ENCODE results near the gene UNK.
"Not testable (repeated sequence)": the region's sequence is repeated elsewhere in the genome, so short reads cannot be mapped to it uniquely, and the experiment has no call there.

Gene UNK

DNA sequence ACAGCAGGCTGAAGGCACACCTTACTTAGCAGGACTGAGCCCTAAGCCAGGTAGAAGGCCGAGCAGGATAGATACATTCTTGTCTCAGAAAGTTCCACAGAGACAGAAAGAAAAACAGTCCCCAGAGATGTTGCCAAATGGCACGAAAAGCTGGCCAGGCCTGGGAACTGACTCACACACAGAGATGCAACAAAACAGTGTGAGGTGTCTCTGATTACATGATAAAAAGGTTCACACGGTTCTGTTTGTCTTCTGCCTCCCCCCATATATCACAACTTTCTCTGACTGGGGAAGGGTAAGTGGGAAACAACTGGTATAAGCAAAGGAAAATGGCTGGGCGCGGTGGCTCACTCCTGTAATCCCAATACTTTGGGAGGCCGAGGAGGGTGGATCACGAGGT lies 68.8 kb downstream of the UNK start:
- DNase-seq (ENCODE audit: low read depth), result no peak

GRCh38 chr17:75854101-75854748 lies 69.6 kb downstream of the UNK start:
- no peak for DNase-seq (ENCODE audit: low read depth)

DNA sequence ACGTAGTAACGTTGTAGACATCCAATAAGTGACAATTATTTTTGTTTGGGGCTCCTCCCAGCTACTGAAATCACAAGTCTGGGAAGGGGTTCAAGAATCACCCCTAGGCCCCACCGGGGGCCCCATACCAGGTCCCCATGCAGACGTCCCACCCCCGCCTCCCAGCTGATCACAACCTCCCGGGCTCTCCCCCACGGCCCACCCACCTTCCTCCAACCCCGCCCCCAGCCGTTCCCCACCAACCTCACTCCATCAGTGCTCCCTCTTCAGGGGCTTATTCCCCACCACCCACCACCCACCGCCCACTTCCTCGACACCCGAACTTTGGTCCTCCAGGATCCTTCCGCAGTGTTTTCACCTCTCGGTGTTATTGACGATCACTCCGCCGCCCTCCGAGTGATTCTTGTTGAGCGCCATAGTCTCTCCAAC lies 70.3 kb downstream of the UNK start:
- no peak for DNase-seq (ENCODE audit: low read depth)

DNA sequence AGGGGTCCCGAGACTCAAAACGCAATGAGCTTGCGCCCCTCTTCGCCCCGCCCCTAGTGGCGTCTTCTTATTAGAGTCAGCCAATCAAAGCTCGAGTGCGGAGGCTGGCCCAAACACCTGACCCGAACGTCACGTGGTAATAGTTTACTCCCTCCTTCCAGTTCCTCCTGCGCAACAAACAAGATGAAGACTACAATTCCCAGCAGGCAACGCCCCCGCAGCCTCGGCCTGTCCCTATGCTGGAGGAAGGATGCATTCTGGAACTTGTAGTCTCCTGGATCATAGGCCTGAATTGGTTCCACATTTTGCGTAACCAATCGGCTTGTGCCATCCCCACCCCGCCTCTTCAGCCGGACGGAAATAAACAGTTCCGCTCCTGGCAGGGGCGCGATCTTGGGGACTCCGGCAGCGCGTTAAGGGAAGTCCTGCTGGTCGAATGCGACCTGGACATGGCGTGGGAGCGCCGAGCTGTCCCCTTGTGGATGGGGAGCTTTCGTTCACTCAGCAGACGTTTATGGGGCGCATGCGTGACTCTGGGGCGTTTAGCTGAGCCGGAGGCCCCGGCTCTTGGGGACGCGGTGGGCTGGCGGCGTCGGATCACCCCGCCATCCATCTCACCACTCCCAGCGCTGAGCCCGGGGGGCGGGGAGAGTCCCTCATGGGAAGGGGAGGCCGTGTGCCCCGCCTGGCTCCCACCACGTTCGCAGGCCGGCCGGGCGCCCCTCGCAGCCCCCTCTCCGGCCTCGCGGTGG lies 70.9 kb downstream of the UNK start, which contains the start of gene WBP2:
WBP2 (minus strand) TSS at position 26 of the 752 bp plus-strand sequence. CDS start 38 bp downstream, outside the sequence.
- peak; percentile 99 for DNase-seq (ENCODE audit: low read depth)

DNA sequence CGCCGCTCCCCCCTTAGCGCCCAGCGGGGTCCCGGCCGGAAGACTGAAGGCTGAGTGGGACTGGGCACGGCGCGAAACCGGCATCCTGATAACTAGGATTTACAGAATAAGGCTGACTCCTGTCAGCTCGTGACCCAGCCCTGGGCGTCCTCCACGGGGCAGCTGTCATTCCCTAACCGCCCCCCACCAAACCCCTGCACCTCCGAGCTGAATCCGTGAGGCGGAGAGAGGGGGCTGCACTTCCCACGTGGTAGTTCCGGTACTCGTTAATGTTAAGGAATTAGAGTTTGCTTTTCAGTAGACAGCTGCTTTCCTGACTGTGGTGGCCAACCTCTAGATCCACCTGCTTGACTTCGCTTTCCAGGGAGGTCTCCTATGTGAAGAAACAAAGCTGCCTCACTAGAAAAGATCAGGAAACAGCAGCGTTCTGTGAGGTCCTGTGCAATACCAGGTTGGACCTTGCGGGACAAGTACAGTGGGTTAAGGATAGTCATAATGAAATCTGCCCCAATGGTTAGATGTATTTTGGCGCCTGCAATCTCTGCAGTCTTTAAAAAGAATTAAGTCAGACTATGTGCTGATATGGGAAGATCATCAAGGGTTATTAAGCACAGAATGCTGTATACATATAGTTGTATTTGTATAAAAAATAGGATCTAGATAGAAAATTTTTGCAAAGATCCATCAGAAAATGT lies 71.6 kb downstream of the UNK start:
- DNase-seq (ENCODE audit: low read depth), result no peak

DNA sequence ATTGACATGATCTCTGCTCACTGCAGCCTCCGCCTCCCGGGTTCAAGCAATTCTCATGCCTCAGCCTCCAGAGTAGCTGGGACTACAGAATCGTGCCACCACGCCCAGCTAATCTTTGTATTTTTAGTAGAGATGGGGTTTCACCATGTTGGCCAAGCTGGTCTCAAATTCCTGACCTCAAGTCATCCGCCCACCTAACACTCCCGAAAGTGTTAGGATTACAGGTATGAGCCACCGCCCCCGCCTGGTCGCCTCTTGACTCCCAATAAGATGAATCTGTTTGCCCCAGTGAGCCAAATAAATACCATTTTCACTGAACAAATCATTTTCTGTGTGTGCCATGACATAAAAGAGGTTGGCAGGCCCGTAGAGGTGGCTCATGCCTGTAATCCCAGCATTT lies 74.8 kb downstream of the UNK start:
- DNase-seq (ENCODE audit: low read depth), result not testable (repeated sequence)

GRCh38 chr17:75861927-75862317 lies 77.3 kb downstream of the UNK start:
- no peak for DNase-seq (ENCODE audit: low read depth)

- no peak for DNase-seq (ENCODE audit: low read depth)
These were observed 79.9 kb downstream of the UNK start for GRCh38 chr17:75864448-75864871.

- DNase-seq (ENCODE audit: low read depth), result not testable (repeated sequence)
These were observed 80.3 kb downstream of the UNK start for GRCh38 chr17:75864887-75865286.

- not testable (repeated sequence) for DNase-seq (ENCODE audit: low read depth)
These were observed 81.0 kb downstream of the UNK start for GRCh38 chr17:75865404-75866188.

DNA sequence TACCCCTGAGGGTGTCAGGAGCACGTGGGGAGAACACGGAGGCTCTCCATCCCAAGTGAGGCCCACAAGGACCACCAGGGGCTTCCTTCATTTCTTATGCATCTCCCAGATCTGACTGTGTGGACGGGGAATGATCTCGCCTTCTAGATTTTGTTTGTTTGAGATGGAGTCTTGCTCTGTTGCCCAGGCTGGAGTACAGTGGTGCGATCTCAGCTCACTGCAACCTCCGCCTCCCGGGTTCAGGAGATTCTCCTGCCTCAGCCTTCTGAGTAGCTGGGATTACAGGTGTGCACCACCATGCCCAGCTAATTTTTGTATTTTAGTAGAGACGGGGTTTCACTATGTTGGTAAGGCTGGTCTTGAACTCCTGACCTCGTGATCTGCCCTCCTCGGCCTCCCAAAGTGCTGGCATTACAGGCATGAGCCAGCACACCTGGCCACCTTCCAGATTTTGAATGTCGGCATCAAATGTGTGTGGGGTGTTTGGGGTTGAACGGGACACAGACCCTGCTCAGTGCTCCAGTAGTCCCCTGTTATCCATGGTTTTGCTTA lies 84.2 kb downstream of the UNK start:
- DNase-seq (ENCODE audit: low read depth), result not testable (repeated sequence)

GRCh38 chr17:75869282-75870141 lies 84.9 kb downstream of the UNK start:
- DNase-seq (ENCODE audit: low read depth), result no peak

DNA sequence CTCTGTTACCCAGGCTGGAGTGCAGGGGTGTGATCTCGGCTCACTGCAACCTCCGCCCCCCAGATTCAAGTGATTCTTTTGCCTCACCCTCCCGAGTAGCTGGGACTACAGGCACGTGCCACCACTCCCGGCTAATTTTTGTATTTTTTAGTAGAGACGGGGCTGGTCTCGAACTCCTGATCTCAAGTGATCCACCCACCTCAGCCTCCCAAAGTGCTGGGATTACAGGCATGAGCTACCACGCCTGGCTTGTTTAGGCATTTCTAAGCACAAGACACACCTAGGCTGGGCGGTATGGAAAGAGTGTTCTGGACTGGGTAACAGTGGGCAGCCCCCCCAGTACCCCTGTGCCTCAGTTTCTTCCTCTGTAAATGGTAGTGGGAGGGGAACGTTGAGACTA lies 85.6 kb downstream of the UNK start:
- DNase-seq (ENCODE audit: low read depth), result not testable (repeated sequence)

DNA sequence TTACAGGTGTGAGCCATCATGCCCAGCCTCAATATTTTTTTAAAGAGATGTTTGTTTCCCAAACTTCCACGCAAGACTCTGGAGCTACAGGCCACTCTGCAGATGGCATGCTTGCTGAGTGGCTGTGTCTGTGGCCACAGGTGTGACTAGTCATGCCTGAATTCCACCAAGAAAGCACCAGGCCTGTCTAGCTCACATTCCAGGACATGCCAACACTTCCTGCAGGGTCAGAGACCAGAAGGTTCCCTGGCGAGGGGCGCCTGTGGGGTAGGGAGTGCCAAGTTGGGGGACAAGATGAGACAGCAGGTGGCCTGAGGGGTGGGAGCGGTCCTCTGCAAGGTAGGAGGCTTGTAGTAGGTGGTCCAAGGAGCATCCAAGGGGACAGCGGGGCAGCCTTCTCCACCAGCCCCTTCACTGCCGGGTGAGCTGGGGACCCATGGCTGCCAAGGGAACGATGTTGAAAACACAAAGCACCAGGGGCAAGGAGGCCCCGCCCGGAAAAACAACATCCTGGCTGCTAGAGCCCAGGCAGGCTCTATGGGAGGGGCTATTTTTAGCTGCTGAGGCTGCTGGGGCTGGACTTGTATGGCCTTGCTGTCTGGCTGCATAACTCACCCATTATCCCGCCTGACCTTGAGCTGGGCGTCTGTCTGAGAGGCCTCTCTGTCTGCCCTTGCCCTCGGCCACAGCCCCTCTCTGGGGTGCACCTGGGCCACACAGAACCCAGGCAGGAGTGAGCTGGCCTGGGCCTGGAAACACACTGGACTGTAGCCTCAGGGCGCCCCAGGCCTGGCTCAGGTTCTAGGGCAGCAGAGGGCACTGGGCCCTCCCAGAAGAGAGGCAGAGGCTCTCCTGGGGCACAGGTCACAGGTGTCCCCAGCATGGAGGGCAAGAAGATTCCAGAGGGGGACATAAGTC lies 88.1 kb downstream of the UNK start:
- DNase-seq (ENCODE audit: low read depth), result no peak

- DNase-seq (ENCODE audit: low read depth), result no peak
These were observed 89.1 kb downstream of the UNK start for GRCh38 chr17:75873587-75874322.

GRCh38 chr17:75874323-75875181 lies 89.9 kb downstream of the UNK start:
- DNase-seq (ENCODE audit: low read depth), result no peak
